Globus pallidus (tissue), 1 donor: Measurements from ENCODE around the gene CATSPERD.
A peak's percentile ranks its signal among the peaks of the same experiment; 100 is the strongest.

Experiments used
- DNase-seq: peaks from one replicate; pipeline ENCODE4 v3.0.0-alpha.2; 2015; ENCODE audit warnings: low spot score

The CATSPERD gene

DNA sequence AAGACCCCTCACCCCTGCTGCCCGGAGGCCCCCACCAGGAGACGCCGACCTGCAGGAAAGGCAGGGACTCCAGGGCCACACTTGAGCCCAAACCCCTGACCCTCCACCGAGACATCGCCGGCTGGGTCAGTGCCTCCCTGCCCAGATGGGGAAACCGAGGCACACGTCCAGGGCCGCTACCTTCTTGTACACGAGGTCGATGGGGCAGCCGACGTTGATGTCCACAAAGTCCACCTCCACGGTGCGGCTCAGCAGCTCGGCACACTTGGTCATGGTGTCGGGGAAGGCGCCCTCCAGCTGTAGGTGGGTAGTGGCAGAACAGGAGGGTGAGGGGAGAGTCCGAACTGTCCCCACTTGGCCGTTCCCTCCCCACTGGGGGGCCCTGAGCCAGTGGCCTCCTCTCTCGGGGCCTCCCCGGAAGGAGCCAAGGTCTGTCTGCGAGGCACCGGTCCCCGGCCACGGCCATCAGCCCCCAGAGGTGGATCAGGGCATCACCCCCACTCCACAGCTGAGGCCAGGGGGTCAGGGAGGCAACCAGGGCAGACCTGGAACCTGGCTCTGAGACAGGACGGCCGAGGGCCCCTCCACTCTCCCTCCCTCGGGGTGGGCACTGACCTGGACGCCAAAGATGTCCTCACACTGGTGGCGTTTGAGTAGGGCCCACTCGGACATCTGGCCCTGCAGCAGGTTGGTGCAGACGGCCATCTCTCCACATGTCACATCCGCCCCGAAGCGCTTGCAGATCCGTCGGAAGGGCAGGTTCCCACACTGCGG is 67.2 kb downstream of the CATSPERD start:
- no peak for DNase-seq

DNA sequence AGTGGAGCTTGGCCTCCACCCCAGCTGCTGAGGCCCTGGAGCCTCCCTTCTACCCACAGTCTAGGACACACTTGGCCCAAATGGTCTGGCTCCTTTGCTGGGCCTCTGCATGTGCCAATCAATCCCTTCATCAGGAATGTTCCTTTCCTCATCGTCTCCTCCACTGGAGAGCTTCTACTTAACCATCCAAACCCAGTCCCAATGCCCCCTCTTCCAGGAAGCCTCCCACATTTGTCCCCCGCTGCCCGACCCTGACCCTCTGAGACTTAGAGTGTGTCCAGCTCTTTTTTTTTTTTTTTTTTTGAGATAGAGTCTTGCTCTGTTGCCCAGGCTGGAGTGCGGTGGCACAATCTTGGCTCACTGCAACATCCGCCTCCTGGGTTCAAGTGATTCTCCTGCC is 68.0 kb downstream of the CATSPERD start:
- DNase-seq, result no peak

DNA sequence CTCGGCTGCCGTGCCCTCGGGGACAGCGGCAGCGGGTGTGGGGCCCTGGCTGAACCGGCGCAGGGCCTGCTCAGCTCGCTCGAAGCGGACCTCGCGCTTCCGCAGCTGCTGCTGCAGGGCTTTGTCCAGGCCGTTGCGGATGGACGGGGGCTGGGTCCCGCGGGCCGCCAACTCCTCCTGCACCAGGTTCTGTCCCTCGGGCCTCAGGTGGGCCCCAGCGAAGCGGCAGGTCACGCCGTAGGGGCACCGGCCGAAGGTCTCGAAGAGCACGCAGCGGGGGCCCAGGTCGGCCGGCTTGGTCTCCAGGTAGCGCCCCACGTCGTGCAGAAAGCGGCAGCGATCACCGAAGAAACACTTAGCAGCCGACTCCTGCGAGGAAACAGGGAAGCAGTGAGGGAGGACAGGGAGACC is 68.9 kb downstream of the CATSPERD start:
- DNase-seq, result no peak

GRCh38 chr19:5789886-5790558 is 69.6 kb downstream of the CATSPERD start:
- DNase-seq, result no peak

GRCh38 chr19:5790559-5791520 is 70.4 kb downstream of the CATSPERD start, which contains the start of gene DUS3L:
Gene DUS3L (minus strand): TSS chr19:5791163. CDS start chr19:5791141, 22 bp downstream.
- peak; percentile 98 for DNase-seq

- no peak for DNase-seq
Observed at GRCh38 chr19:5792224-5792623, 71.8 kb downstream of the CATSPERD start.

- DNase-seq, result no peak
Observed at GRCh38 chr19:5793188-5793587, 72.8 kb downstream of the CATSPERD start.

GRCh38 chr19:5795382-5795919 is 75.0 kb downstream of the CATSPERD start:
- no peak for DNase-seq

GRCh38 chr19:5798244-5798643 is 77.8 kb downstream of the CATSPERD start:
- DNase-seq, result no peak

- no peak for DNase-seq
Observed at GRCh38 chr19:5799247-5800241, 79.1 kb downstream of the CATSPERD start.

DNA sequence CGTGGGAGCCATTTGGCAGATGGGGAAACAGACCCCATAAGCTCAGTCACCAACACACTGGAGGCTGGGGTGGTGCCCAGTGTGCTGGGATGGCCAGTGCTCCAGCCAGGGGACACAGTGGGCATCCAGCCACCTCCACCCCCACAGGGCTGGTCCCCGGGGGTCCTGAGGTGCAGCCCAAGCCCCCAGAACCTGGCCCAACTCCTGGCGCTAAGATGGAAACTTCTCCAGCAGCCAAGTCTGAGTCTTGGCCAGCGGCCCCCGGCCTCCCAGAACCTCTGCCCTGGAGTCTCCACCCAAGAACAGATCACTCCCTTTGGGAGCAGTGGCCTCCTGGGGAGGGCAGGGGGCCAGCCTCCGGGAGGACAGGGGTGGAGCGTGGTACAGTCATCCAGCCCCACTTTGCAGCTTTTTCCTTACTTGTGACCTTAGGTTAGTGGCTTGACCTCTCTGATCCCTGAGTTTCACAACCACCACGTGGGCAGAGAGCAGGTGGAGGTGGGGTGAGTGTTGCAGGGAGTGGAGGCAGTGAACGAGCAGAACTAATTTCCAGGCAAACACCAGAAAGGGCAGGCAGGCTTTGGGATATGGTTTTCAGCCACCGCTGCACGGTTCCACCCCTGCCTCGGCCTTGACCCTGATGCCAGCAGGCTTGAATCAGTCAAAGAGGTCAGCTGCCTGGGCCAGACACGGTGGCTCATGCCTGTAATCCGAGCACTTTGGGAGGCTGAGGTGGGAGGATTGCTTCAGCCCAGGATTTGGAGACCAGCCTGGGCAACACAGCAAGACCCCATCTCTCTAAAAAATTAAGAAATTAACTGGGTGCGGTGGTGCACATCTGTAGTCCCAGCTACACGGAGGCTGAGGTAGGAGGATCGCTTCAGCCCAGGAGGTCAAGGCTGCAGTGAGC is 80.2 kb downstream of the CATSPERD start:
- DNase-seq, result no peak

- no peak for DNase-seq
Observed at GRCh38 chr19:5801796-5802619, 81.6 kb downstream of the CATSPERD start.

DNA sequence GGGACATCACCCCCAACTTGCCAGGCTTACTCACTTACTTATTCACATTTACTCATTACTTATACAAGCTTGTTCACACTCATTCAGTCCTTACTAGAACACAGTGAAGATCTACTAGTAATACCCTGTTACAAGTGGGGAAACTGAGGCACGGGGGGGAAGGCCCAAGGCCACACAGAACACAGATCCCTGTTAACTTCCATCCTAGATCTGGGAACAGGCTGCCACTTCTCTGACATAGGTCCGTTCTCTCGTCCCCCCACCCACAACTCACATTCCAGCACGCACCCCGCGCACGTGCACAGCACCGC is 83.0 kb downstream of the CATSPERD start:
- no peak for DNase-seq

GRCh38 chr19:5803752-5804515 is 83.5 kb downstream of the CATSPERD start:
- no peak for DNase-seq

DNA sequence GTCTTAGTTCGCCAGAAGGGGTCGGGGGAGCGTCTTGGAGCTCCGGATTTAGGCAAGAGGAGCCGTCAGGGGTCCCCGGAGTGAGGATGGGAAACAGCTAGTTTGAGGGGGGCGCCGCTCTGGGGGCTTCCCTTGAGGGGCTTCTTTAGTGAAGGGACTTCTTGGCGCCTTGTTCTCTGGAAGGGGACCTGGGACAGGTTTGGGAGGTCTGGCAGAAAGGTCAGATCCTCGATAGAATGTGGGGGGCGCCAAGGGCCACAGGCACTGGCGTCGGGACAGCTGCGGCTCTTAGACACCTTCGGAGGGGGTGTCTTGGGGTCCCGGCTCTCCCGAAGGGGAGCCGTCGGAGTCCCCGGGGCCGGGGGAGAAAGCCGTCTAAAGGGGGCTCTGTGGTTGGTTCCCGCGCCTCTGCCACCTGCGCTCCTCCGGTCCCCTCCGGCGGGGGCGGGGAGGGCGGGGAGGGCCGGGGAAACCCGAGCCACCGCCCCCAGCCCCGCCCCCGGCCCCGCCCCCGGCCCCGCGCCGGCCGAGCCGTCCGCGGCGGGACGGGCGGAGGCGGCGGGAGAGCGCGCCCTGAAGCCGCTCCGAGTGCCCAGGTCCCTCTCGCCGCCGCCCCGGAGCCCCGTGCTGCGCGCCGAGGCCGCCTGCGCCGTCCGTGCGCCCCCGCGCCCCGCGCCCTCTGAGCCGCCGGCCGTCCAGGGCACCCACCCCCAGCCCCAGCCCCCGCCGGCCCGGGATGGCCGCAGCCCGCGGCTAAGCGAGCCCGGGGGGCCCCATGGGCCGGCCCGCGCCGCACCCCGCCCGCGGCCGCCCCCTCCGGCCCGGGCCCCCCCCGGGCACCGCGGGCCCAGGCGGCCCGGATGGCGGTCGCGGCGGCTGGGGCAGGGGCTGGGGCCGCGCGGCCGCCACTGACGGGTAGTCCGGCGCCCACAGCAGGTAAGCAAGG is 84.4 kb downstream of the CATSPERD start, which contains the start of gene NRTN:
NRTN (plus strand) TSS at position 552 of the 946 bp plus-strand sequence. CDS start 19,099 bp downstream, outside the sequence.
- DNase-seq, result no peak

- DNase-seq, result no peak
Observed at GRCh38 chr19:5805462-5806132, 85.2 kb downstream of the CATSPERD start.
